Measurements from ENCODE around the gene HOXB6. TPM values are rescaled to one million over a fixed set of nuclear protein-coding genes. Genes with fewer than 3 reads are reported as not detected.

The HOXB6 gene
- total RNA-seq, 2 donors from 2014 or later = not detected

DNA sequence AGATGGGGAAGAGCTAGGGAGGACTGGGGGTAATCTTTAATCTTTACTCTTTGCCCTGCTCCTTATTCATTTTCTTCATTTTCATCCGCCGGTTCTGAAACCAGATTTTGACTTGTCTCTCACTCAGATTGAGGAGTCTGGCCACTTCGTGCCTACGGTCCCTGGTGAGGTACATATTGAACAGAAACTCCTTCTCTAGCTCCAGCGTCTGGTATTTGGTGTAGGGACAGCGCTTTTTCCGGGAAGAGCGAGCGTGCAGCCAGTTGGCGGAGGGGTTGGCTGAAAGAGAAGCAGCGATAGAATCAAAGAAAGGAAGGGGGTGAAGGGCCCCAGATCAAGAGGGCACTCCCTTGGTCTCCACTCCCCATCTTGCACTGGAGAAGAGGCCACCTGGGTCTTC lies 18.1 kb upstream of the HOXB6 start:
- H3K4me1 ChIP-seq (ENCODE audit: control insufficient read depth, insufficient read depth, low read length) = peaks cover 2% of the 10 kb centered on the region
- no peak overlapping the region for H3K9ac ChIP-seq (ENCODE audit: extremely low read depth, low read length, poor library complexity, severe bottlenecking)
- peaks cover 100% of the 10 kb centered on the region for H3K27me3 ChIP-seq (ENCODE audit: control insufficient read depth, insufficient read depth, low read length, poor library complexity, severe bottlenecking)
- H3K9me3 ChIP-seq (ENCODE audit: control insufficient read depth, low read length) = peaks cover 8% of the 10 kb centered on the region
- TF ChIP-seq, protein P1, sequence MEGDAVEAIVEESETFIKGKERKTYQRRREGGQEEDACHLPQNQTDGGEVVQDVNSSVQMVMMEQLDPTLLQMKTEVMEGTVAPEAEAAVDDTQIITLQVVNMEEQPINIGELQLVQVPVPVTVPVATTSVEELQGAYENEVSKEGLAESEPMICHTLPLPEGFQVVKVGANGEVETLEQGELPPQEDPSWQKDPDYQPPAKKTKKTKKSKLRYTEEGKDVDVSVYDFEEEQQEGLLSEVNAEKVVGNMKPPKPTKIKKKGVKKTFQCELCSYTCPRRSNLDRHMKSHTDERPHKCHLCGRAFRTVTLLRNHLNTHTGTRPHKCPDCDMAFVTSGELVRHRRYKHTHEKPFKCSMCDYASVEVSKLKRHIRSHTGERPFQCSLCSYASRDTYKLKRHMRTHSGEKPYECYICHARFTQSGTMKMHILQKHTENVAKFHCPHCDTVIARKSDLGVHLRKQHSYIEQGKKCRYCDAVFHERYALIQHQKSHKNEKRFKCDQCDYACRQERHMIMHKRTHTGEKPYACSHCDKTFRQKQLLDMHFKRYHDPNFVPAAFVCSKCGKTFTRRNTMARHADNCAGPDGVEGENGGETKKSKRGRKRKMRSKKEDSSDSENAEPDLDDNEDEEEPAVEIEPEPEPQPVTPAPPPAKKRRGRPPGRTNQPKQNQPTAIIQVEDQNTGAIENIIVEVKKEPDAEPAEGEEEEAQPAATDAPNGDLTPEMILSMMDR (conservative IDR thresholded peaks at IDR 0.05) = no peak
- Mint-ChIP-seq H3K27me3 (ENCODE audit: insufficient read depth) (peaks cover 99% of the 10 kb centered on the region), H3K4me3 (no peak overlapping the region), H3K9me3 (no peaks in the 10 kb centered on the region), H3K4me1 (peaks cover 4% of the 10 kb centered on the region), H3K36me3 (ENCODE audit: low read depth) (no peaks in the 10 kb centered on the region), H3K27ac (no peak overlapping the region)
- no peak overlapping the region for H3K27ac ChIP-seq (ENCODE audit: low read depth, low read length)
- no peaks in the 10 kb centered on the region for H3K36me3 ChIP-seq (ENCODE audit: control insufficient read depth, insufficient read depth, low read length)
- no peak overlapping the region for H3K4me3 ChIP-seq (ENCODE audit: low read length)
- 13 to 15% methylated on average over 9 to 11 of the region's 11 CpGs for WGBS, 2 experiments (ENCODE audit: insufficient coverage in 1 of 2, insufficient read length in 1 of 2)
- no peak for DNase-seq

- Mint-ChIP-seq H3K36me3 (ENCODE audit: low read depth) (no peaks in the 10 kb centered on the region), H3K27ac (no peak overlapping the region), H3K4me1 (peaks cover 4% of the 10 kb centered on the region), H3K4me3 (no peak overlapping the region), H3K27me3 (ENCODE audit: insufficient read depth) (peaks cover 99% of the 10 kb centered on the region), H3K9me3 (no peaks in the 10 kb centered on the region)
- peak; percentile 66 for DNase-seq
- WGBS, 2 experiments (ENCODE audit: insufficient coverage in 1 of 2, insufficient read length in 1 of 2) = 8 to 15% methylated on average over 13 to 41 of the region's 41 CpGs
- Histone ChIP-seq H3K9me3 (ENCODE audit: control insufficient read depth, low read length) (peaks cover 8% of the 10 kb centered on the region), H3K27ac (ENCODE audit: low read depth, low read length) (peak overlapping the region; percentile 6), H3K4me3 (ENCODE audit: low read length) (no peak overlapping the region), H3K9ac (ENCODE audit: extremely low read depth, low read length, poor library complexity, severe bottlenecking) (no peak overlapping the region), H3K36me3 (ENCODE audit: control insufficient read depth, insufficient read depth, low read length) (no peaks in the 10 kb centered on the region), H3K27me3 (ENCODE audit: control insufficient read depth, insufficient read depth, low read length, poor library complexity, severe bottlenecking) (peaks cover 100% of the 10 kb centered on the region), H3K4me1 (ENCODE audit: control insufficient read depth, insufficient read depth, low read length) (peaks cover 2% of the 10 kb centered on the region)
- TF ChIP-seq, protein P1 (conservative IDR thresholded peaks at IDR 0.05) = no peak
Observed at GRCh38 chr17:48621410-48622392, 16.9 kb upstream of the HOXB6 start.

GRCh38 chr17:48620461-48621139 lies 15.8 kb upstream of the HOXB6 start:
- no peak overlapping the region for H3K9ac ChIP-seq (ENCODE audit: extremely low read depth, low read length, poor library complexity, severe bottlenecking)
- H3K4me1 Mint-ChIP-seq = peaks cover 4% of the 10 kb centered on the region
- no peaks in the 10 kb centered on the region for H3K36me3 Mint-ChIP-seq (ENCODE audit: low read depth)
- peak overlapping the region; percentile 21 for H3K27ac ChIP-seq (ENCODE audit: low read depth, low read length)
- DNase-seq = peak; percentile 60
- H3K4me3 Mint-ChIP-seq = no peak overlapping the region
- H3K4me1 ChIP-seq (ENCODE audit: control insufficient read depth, insufficient read depth, low read length) = peaks cover 2% of the 10 kb centered on the region
- H3K9me3 ChIP-seq (ENCODE audit: control insufficient read depth, low read length) = peaks cover 8% of the 10 kb centered on the region
- no peaks in the 10 kb centered on the region for H3K9me3 Mint-ChIP-seq
- WGBS, 2 experiments (ENCODE audit: insufficient coverage in 1 of 2, insufficient read length in 1 of 2) = 6 to 20% methylated on average over 2 to 5 of the region's 6 CpGs
- H3K27ac Mint-ChIP-seq = no peak overlapping the region
- H3K27me3 Mint-ChIP-seq (ENCODE audit: insufficient read depth) = peaks cover 99% of the 10 kb centered on the region
- TF ChIP-seq, protein P1 (conservative IDR thresholded peaks at IDR 0.05) = no peak
- no peaks in the 10 kb centered on the region for H3K36me3 ChIP-seq (ENCODE audit: control insufficient read depth, insufficient read depth, low read length)
- peaks cover 100% of the 10 kb centered on the region for H3K27me3 ChIP-seq (ENCODE audit: control insufficient read depth, insufficient read depth, low read length, poor library complexity, severe bottlenecking)
- no peak overlapping the region for H3K4me3 ChIP-seq (ENCODE audit: low read length)

Measured in endodermal cell (in vitro differentiated cells).